Omental fat pad (tissue), 4 donors: Measurements from ENCODE around the gene PDHB. TPM values are rescaled to one million over a fixed set of nuclear protein-coding genes. Genes with fewer than 3 reads are reported as not detected.

Source experiments
- ATAC-seq: fragments of 150-250 bp; one replicate; pipeline ENCODE4 v1.9.1; 2016; ENCODE audit warnings: mild to moderate bottlenecking, moderate library complexity; ENCODE audit not compliant: low FRiP score
- DNase-seq: peaks from one replicate; pipeline ENCODE4 v3.0.0-alpha.2; 2019; ENCODE audit warnings: low spot score
- CTCF ChIP-seq, 3 donors: fragments of 450-650 bp; IDR thresholded peaks; one replicate each; pipeline ENCODE4 v1.5.1; 2016 to 2017; ENCODE audit warnings: antibody characterized with exemption in 3 of 3, mild to moderate bottlenecking in 3 of 3, moderate library complexity in 2 of 3
- total RNA-seq, 4 donors: library from RNA; depleted of rRNA; stranded (reverse); fragments of >200 nt; gene quantifications; one replicate each; pipeline ENCODE4 v1.1.0, GENCODE V29; 2016

Gene PDHB
- total RNA-seq, 4 donors from 2014 or later: 59.6 to 87.6 (median 74.0) TPM

GRCh38 chr3:58387650-58388546 is 45.7 kb downstream of the PDHB start:
- no peak for TF ChIP-seq CTCF (IDR thresholded peaks at IDR 0.05)
- no peak for ATAC-seq
- no peak for DNase-seq

- TF ChIP-seq CTCF (IDR thresholded peaks at IDR 0.05): no peak
- ATAC-seq (peak; percentile 21), DNase-seq (no peak)
Measured at GRCh38 chr3:58386626-58387365, 46.8 kb downstream of the PDHB start.

- ATAC-seq: no peak
- DNase-seq: no peak
- TF ChIP-seq CTCF (IDR thresholded peaks at IDR 0.05): no peak
Measured at GRCh38 chr3:58384381-58385090, 49.1 kb downstream of the PDHB start.

- no peak for TF ChIP-seq CTCF (IDR thresholded peaks at IDR 0.05)
- no peak for DNase-seq
- no peak for ATAC-seq
Measured at GRCh38 chr3:58383904-58384303, 49.7 kb downstream of the PDHB start.

GRCh38 chr3:58383476-58383875 is 50.2 kb downstream of the PDHB start:
- TF ChIP-seq CTCF (IDR thresholded peaks at IDR 0.05): no peak
- ATAC-seq: no peak
- DNase-seq: no peak

- no peak for DNase-seq
- TF ChIP-seq CTCF (IDR thresholded peaks at IDR 0.05): no peak
- no peak for ATAC-seq
Measured at GRCh38 chr3:58379351-58380073, 54.1 kb downstream of the PDHB start.
